Tibial nerve (tissue), 3 donors: Measurements from ENCODE around the gene SYCE1.

Experiments
- CTCF ChIP-seq, 5 experiments: fragments of 200-600 bp in 3 of 5; fragments of 450-650 bp in 2 of 5; sonication (generic) in 3 of 5; IDR thresholded peaks; one replicate each; pipeline ENCODE4 v1.5.1; 2016 to 2019; ENCODE audit warnings: antibody characterized with exemption in 5 of 5, mild to moderate bottlenecking in 3 of 5, moderate library complexity in 2 of 5
- POLR2A ChIP-seq, 2 donors: fragments of 450-650 bp; IDR thresholded peaks; one replicate each; pipeline ENCODE4 v1.6.1; 2017; ENCODE audit warnings: antibody characterized with exemption in 2 of 2, mild to moderate bottlenecking in 2 of 2, moderate library complexity in 2 of 2

GRCh38 chr10:133534417-133534816, 31.0 kb downstream of the SYCE1 start:
- TF ChIP-seq CTCF (IDR thresholded peaks at IDR 0.05) (no peak), POLR2A (IDR thresholded peaks at IDR 0.05) (no peak)
